Fibroblast of lung (primary cell): Measurements from ENCODE around the gene RHEBL1.

Experiments used
- CTCF ChIP-seq, 2 donors: IDR thresholded peaks in 1 of 2; conservative IDR thresholded peaks in 1 of 2; 1 replicate in 1 of 2; 2 replicates in 1 of 2; pipeline ENCODE4 v1.5.1; 2011 to 2012; ENCODE audit warnings: low read length in 2 of 2, control low read depth in 1 of 2, inconsistent platforms in 1 of 2, low read depth in 1 of 2, mild to moderate bottlenecking in 1 of 2
- EZH2 ChIP-seq: IDR thresholded peaks from 2 replicates; pipeline ENCODE4 v1.5.1; 2012; ENCODE audit warnings: low read length, control low read depth, mild to moderate bottlenecking; ENCODE audit errors: missing control alignments

GRCh38 chr12:49033611-49034285 is 36.0 kb downstream of the RHEBL1 start:
- no peak for TF ChIP-seq CTCF (conservative IDR thresholded peaks at IDR 0.05 in 1 of 2, IDR thresholded peaks at IDR 0.05 in 1 of 2; ENCODE audit: low read depth in 1 of 2, low read length in 2 of 2)
- TF ChIP-seq EZH2: no peak
